ENCODE data around the gene FCRL5.
A peak's percentile ranks its signal among the peaks of the same experiment; 100 is the strongest.

FCRL5 gene

GRCh38 chr1:157523774-157524493 lies 28.4 kb downstream of the FCRL5 start:
- no peak for DNase-seq

DNA sequence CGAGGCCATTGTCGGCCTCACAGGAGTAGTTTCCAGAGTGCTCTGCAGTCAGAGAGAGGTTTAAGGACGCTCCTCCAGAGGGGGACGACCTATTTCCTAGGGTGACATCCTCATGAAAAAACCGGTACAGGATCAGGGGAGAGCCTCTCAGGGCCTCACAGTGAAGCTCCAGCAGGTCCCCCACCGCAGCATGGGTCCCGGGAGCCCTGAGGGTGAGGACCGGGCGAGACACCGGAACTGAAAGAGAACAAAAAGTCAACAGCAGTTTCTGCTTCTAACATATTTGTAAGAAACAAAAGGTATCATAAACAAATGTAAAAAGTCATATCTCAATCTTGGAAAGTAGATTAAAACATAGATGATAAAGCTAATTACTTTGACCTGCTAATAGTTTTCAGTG lies 31.3 kb downstream of the FCRL5 start:
- no peak for DNase-seq

DNA sequence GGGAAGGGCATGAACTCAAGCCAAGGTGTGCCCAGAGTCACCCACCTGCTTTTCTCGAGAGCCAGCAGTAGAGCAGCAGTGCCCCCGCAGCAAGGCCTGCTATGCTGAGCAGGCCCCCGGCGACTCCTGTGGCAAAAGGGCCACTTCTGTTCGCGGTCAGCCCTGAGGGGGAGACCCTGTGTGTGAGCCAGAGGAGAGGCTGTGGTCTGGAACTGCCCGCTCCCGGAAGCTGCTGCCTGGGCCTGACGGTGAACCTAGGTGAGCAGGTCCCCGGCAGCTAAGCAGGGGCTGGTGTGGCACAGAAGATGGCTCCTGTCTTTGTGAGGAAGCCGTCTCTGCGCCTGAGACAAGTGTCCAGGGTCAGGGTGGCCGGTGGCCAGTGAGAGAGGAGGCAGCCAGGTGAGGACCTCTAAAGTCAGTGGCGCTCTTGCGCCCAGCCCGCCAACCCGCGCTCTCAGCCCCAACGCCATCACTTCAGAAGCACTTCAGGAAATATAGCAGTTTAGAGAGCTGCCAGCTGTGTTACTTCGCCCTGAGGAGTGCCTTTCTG lies 31.9 kb downstream of the FCRL5 start:
- DNase-seq, result no peak

- no peak for DNase-seq
Observed at GRCh38 chr1:157519451-157519850, 32.9 kb downstream of the FCRL5 start.

- DNase-seq, result no peak
Observed at GRCh38 chr1:157517016-157517415, 35.3 kb downstream of the FCRL5 start.

DNA sequence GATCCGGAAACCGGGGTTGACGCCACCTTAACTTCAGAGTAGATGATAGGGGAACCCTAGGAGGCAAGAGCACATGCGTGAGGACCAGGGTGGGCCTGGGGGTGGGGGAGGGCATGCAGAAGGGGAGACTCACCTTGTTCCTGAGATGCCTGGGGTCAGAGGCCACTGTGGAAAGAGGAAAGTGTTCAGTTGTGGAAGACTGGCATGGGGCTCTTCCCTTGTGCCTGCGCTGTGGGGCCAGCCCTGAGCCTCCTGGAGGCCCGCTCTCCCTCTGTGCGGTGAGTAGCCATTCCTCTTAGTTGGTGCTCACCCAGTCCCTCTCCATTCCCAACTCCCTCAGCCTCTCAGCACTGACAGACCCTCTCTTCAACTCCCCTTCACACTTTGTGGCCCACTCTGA lies 36.6 kb downstream of the FCRL5 start:
- no peak for DNase-seq

GRCh38 chr1:157515141-157515540 lies 37.2 kb downstream of the FCRL5 start:
- no peak for DNase-seq

DNA sequence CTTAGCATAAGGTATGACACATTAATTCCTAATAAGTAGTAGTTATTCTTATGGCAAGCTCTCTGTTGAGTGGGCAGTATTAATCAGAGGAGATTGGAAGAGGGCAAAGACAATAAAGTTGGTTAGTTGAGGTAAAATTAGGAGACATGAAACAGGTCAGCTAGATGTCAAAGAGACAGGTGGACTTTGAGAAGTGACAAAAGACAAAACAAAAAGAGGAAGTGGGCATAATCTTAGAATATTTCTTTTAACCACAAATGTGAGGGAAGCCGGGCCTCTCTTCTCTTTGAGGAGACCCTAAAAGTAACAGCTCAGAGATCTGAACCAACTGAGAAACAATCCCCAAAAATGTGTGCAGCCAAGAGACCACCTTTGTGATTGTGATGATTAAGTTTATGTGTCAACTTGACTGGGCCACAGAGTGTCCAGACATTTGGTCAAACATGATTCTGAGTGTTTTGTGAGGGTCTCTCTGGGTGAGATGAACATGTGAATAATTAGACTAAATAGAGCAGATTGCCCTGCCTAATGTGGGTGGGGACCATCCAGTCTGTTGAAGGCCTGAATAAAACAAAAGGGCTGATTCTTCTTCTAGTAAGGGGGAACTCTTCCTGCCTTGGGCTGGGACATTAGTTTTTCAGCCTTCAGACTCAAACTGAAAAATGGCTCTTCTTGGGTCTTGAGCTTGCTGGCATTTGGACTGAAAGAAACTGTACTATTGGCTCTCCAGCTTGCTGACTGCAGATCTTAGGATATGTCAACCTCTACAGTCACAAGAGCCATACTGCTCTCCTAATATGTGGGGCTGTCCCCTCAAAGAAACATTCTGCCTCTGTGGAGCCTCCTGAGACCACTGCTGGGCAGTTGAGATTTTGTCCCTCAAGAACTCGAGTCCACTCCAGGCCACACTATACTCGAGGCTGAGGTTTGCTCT lies 40.0 kb downstream of the FCRL5 start:
- DNase-seq, result no peak

GRCh38 chr1:157509546-157510232 lies 42.6 kb downstream of the FCRL5 start:
- no peak for DNase-seq

DNA sequence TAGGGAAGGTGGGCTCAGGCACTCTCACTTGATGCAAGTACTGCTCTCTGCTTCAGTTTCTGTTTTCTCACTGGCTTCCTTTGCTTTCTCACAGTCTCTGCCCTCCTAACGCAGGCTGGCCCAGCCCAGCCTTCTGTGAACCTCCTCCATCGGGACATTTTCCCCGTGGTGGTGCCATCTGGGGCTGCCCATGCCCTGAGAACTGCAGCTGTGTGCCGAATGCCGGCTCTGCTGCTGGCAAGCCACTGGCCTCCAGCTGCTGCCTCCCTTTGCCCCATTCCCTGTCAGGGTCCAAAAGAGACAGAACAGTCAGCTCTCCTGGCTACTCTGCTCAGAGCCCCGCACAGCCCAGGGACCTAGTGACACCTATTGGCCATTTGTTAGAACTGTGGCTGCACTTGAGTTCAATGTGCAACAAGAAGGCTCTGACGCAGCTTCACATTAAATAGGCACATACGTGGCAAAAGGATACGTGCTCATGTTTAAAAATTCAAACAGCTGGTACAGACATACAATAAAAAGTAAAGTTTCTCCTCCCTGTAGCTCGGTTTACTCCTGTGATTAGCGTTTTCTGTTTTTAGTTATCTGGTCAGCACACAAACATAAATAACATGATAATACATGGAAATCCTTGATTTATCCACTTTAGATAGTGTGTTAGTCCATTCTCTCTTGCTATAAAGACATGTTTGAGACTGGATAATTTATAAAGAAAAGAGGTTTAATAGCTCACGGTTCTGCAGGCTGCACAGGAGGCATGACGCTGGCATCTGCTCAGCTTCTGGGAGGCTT lies 46.6 kb downstream of the FCRL5 start:
- DNase-seq, result peak; percentile 42

DNA sequence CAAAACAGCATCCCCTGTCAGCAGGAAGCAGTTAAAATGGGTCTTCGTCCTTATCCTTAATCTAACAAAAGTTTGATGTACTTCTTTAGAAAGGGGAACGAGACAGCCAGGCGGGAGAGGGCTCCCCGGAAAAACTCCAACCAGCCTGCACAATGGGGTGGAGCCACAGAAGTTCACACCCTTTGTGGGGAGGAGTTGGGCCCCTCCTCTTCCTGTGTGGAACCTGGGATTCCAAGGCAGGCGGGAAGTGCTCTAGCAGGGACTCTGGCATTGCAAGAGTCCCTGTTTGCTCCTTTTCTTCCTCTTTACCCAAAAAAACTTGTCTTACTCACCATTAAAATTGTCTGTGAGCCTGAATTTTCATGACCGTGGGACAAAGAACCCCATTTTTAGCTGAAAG lies 47.7 kb downstream of the FCRL5 start:
- no peak for DNase-seq

DNA sequence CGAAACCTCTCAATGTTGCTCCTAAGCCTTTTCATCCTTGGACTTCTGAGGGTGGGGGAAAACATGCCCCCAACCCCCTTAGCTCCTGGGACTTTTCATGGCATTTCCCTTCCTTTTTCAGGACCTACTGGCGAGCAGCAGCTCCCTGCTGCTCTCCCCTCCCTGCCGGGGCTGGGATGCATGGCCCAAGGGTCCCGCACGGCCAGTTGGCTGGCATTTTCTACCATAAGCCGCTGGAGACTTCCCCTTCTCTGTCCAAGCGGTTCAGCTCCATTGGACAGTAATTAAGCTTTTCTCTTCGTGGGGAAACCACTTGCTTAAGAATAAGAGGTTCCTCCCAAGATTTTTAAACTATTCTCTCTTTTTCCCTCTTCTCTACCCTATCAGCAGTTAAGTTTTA lies 52.8 kb downstream of the FCRL5 start:
- no peak for DNase-seq

DNA sequence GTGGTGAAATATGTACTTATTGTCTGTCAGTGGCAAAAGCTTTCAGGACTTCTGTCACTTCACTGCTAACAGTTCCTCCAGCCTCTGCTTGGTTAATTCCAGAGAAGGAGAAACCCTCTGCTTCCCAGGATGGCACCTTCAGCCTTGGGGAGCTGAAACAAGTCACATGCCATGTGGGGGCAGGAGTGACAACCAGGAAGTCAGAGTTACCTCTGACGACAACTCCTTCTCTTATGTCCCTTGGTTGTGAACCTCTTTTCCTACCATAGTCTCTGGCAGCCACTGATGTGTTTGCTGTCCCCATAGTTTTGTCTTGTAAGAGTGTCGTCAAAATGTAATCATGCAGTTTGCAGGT lies 53.6 kb downstream of the FCRL5 start:
- no peak for DNase-seq

- DNase-seq, result no peak
Observed at GRCh38 chr1:157497987-157498735, 54.2 kb downstream of the FCRL5 start.

- DNase-seq, result no peak
Observed at GRCh38 chr1:157497284-157497683, 55.0 kb downstream of the FCRL5 start.

DNA sequence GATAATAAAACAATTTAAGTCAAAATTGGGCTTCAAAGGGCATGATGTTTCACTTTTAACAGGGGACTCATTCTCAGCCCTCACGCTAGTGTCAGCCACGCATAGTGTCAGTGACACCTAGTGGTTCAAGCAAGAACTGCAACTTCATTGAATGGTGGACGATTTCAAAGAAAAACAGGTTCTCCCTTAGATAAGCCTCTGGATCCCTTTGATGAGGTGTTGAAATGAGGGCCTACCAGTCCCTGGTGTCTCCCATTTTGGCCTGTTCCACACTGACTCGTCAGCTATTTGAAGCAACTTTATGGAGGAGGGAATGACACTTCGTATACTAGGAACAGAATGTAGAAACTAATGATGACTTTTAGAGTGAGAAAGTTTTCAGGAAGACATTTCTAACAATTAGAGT lies 56.2 kb downstream of the FCRL5 start:
- DNase-seq, result peak; percentile 6

DNA sequence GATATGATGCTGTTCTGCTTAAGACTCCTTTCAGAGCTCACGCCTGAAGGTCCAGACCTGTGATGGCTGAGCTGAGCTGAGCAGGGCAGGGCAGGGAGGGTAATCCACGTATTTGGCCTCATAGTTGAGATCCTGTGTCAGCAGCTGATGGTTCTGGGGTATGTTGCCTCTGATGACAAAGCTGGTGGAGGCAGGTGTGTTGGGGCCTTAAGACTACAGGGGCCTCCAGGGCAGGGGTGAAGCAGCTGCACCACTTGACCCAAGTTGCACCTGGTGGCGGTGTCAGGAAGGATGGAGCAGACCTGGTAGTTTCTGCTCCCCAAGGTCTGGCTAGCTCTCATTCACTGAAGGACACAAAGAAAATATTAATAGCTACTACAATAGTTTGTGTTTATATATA lies 57.0 kb downstream of the FCRL5 start:
- no peak for DNase-seq

DNA sequence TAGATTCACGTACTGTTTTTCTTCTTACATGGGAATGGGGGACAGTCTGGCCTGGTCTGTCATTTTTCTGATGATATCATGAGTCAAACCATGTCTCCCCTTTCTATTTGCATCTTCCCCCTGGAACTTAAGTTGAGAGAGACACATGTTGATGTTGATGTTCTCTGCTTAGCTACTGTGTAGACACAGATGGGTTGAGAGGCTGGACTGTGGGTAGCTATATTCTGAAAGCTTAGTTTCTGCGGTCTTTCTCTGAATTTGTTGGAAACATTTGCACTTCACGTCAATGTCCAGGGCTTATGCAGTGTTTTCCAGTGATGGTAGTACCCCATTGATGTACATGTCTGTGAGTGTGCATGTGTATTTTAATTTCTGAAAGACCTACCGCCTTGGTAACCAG lies 58.2 kb downstream of the FCRL5 start:
- DNase-seq, result no peak

DNA sequence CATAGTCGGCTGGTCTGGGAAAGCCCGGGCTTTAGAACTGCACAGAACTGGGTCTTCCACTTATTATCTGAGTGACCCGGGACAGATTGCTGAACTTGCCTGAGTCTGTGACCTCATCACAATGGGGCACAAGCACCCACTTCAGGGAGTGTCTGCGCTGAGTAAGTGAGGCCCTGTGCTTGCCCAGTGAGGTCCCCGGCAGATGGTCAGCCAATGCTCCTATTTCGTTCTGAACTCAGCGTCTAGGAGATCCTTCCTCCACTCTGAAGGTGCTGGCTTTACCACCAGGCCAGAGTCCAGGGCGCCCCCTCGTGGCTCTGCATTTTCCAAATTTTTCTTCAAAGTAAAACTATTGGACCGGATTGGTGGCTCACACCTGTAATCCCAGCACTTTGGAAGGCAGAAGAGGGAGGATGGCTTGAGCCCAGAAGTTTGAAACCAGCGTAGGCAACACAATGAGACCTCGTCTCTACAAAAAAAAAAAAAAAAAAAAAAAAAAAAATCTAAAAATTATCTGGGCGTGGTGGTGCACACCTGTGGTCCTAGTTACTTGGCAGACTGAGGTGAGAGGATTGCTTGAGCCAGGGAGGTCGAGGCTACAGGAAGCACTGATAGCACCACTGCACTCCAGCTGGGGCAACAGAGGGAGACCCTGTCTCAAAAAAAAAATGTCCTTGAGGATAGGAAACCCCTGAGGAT lies 61.7 kb downstream of the FCRL5 start:
- peak; percentile 65 for DNase-seq

DNA sequence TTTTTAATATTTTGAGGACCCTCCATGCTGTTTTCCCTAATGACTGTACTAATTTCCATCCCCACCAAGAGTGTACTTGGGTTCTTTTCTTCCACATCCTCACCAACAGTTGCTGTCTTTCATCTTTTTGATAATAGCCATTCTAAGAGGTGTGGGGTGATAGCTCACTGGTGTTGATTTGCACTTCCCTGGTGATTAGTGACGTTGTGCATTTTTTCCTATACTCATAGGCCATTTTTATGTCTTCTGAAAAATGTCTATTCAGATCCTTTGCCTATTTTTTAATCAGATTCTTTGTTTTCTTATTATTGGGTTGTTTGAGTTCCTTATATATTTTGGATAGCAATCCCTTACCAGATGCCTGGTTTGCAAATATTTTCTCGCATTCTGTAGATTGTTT lies 64.2 kb downstream of the FCRL5 start:
- DNase-seq, result no peak

DNA sequence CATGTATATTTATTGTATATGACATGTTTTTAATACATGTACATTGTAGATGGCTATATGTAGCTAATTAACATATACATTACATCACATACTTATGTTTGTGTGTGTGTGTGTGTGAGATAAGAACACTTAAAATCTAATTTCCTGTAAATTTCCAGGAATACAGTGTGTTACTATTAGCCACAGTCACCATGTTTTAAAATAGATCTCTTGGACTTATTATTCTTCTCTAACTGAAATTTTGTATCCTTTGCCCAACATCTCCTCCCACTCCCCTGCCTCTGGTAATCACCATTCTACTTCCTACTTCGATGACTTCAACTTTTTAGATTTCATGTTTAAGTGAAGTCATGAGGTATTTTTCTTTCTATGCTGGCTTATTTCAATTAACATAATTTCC lies 64.8 kb downstream of the FCRL5 start:
- no peak for DNase-seq

Data from COR-L47 (cell line).